Stomach (tissue), 9 donors: ENCODE measurements around the gene KIFC3. TPM values are rescaled to one million over a fixed set of nuclear protein-coding genes. Genes with fewer than 3 reads are reported as not detected.

Experiments
- DNase-seq, 2 donors: peaks; one replicate each; pipeline versions ENCODE4 v3.0.0 to v3.0.0-alpha.2; 2013 to 2019
- H3K27ac ChIP-seq, 5 donors: fragments of 200-600 bp in 4 of 5; sonication (generic) in 4 of 5; one replicate each; pipeline ENCODE4 v1.5.1; 2013 to 2019; ENCODE audit warnings: mild to moderate bottlenecking in 1 of 5, moderate library complexity in 1 of 5
- H3K27me3 ChIP-seq, 3 donors: fragments of 200-600 bp; sonication (generic); one replicate each; pipeline ENCODE4 v1.5.1; 2017 to 2019; ENCODE audit warnings: mixed run types in 1 of 3
- H3K36me3 ChIP-seq, 4 donors: fragments of 200-600 bp; sonication (generic); 1 replicate in 3 of 4; 2 replicates in 1 of 4; pipeline ENCODE4 v1.5.1; 2016 to 2019
- H3K4me1 ChIP-seq, 4 donors: fragments of 200-600 bp; sonication (generic); one replicate each; pipeline ENCODE4 v1.5.1; 2016 to 2019
- H3K4me3 ChIP-seq, 4 donors: fragments of 200-600 bp; sonication (generic) in 3 of 4; one replicate each; pipeline ENCODE4 v1.5.1; 2016 to 2019; ENCODE audit warnings: mild to moderate bottlenecking in 1 of 4
- H3K9me3 ChIP-seq, 4 donors: fragments of 200-600 bp; sonication (generic); one replicate each; pipeline ENCODE4 v1.5.1; 2016 to 2019
- CTCF ChIP-seq, 7 experiments: fragments of 450-650 bp in 4 of 7; fragments of 200-600 bp in 3 of 7; sonication (generic) in 3 of 7; IDR thresholded peaks; one replicate each; pipeline ENCODE4 v1.5.1; 2016 to 2019; ENCODE audit warnings: antibody characterized with exemption in 7 of 7, control low read depth in 2 of 7, mild to moderate bottlenecking in 1 of 7
- EP300 ChIP-seq: sonication (generic); formaldehyde crosslinking; IDR thresholded peaks from one replicate; pipeline ENCODE4 v1.6.1; 2017; ENCODE audit warnings: antibody characterized with exemption
- POLR2A ChIP-seq, 4 donors: fragments of 450-650 bp; IDR thresholded peaks; one replicate each; pipeline ENCODE4 v1.6.1; 2016; ENCODE audit warnings: antibody characterized with exemption in 4 of 4, control low read depth in 2 of 4, mild to moderate bottlenecking in 1 of 4, moderate library complexity in 1 of 4
- POLR2AphosphoS5 ChIP-seq, 3 donors: sonication (generic); formaldehyde crosslinking; IDR thresholded peaks; one replicate each; pipeline ENCODE4 v1.6.1; 2016; ENCODE audit warnings: antibody characterized with exemption in 3 of 3
- WGBS, 5 donors: extraction: QIAGEN DNeasy Blood & Tissue Kit in 3 of 5; methylation state at CpG; one replicate each; pipeline versions ENCODE4 v1.1.5 to v1.1.7; 2013 to 2018; 5-methylcytosine and 5-hydroxymethylcytosine counted together
- intact Hi-C: fragments of 100-400 bp; cut with DNase I; formaldehyde crosslinking; loops from one replicate; pipeline ENCODE4 v1.15.1; 2023; ENCODE audit warnings: low total_unique reads
- polyA plus RNA-seq, 3 donors: library from polyadenylated mRNA; stranded (reverse); fragments of 200-250 nt; gene quantifications; one replicate each; pipeline ENCODE4 v1.2.3, GENCODE V29; 2013
- total RNA-seq, 5 donors: library from RNA; depleted of rRNA; stranded (reverse); fragments of >200 nt; gene quantifications; one replicate each; pipeline versions ENCODE4 v1.1.0 to v1.2.3, GENCODE V29; 2014 to 2016
- donor health status: healthy with polysubstance abuse.
- donor health status: Bipolar disorder and iron deficiency.
- donor health status: healthy.

The KIFC3 gene
- total and polyA plus RNA-seq, 8 donors, result 2.3 to 249 (median 31.1) TPM

- Histone ChIP-seq H3K36me3 (no peaks in the 10 kb centered on the region), H3K4me3 (no peak overlapping the region), H3K27ac (no peak overlapping the region), H3K9me3 (no peaks in the 10 kb centered on the region), H3K4me1 (no peaks in the 10 kb centered on the region), H3K27me3 (peaks cover 0 to 10% (median 0%) of the 10 kb centered on the region in 3 donors)
- WGBS, 5 donors, result 70 to 71% (median 71%) methylated on average over 5 of the region's 5 CpGs
- DNase-seq, result no peak
- TF ChIP-seq POLR2A (IDR thresholded peaks at IDR 0.05) (no peak), CTCF (IDR thresholded peaks at IDR 0.05) (no peak), EP300 (no peak), POLR2AphosphoS5 (IDR thresholded peaks at IDR 0.05) (no peak)
- intact Hi-C loops, result loop anchor here (10.0 kb wide), 1 partner anchor 151 kb away; no protein-coding TSS in a partner anchor
Observed at GRCh38 chr16:57725554-57725953, 76.7 kb downstream of the KIFC3 start.

GRCh38 chr16:57725151-57725550, 77.1 kb downstream of the KIFC3 start:
- no peaks in the 10 kb centered on the region for H3K9me3 ChIP-seq
- H3K27me3 ChIP-seq, result peaks cover 0 to 10% (median 0%) of the 10 kb centered on the region in 3 donors
- no peaks in the 10 kb centered on the region for H3K4me1 ChIP-seq
- DNase-seq, result no peak
- H3K4me3 ChIP-seq, result no peak overlapping the region
- no peak for TF ChIP-seq EP300
- no peak for TF ChIP-seq POLR2A (IDR thresholded peaks at IDR 0.05)
- TF ChIP-seq POLR2AphosphoS5 (IDR thresholded peaks at IDR 0.05), result no peak
- no peak for TF ChIP-seq CTCF (IDR thresholded peaks at IDR 0.05)
- 48 to 57% (median 57%) methylated on average over 5 of the region's 5 CpGs for WGBS, 5 donors
- H3K27ac ChIP-seq, result no peak overlapping the region
- intact Hi-C loops, result loop anchor here (10.0 kb wide), 1 partner anchor 150 kb away; no protein-coding TSS in a partner anchor
- no peaks in the 10 kb centered on the region for H3K36me3 ChIP-seq

- Histone ChIP-seq H3K4me1 (no peaks in the 10 kb centered on the region), H3K27me3 (peaks cover 0 to 10% (median 0%) of the 10 kb centered on the region in 3 donors), H3K27ac (no peak overlapping the region), H3K9me3 (no peaks in the 10 kb centered on the region), H3K36me3 (no peaks in the 10 kb centered on the region), H3K4me3 (no peak overlapping the region)
- no peak for DNase-seq
- no peak for TF ChIP-seq POLR2A (IDR thresholded peaks at IDR 0.05)
- intact Hi-C loops, result loop anchor here (10.0 kb wide), 1 partner anchor 150 kb away; no protein-coding TSS in a partner anchor
- 79 to 91% (median 88%) methylated on average over 15 of the region's 15 CpGs for WGBS, 5 donors
Observed at GRCh38 chr16:57724531-57724930, 77.8 kb downstream of the KIFC3 start.

GRCh38 chr16:57723170-57723569, 79.1 kb downstream of the KIFC3 start:
- Histone ChIP-seq H3K9me3 (no peaks in the 10 kb centered on the region), H3K36me3 (no peaks in the 10 kb centered on the region), H3K27ac (no peak overlapping the region), H3K27me3 (peaks cover 0 to 10% (median 0%) of the 10 kb centered on the region in 3 donors), H3K4me1 (no peaks in the 10 kb centered on the region), H3K4me3 (no peak overlapping the region)
- no peak for TF ChIP-seq CTCF (IDR thresholded peaks at IDR 0.05)
- TF ChIP-seq EP300, result no peak
- TF ChIP-seq POLR2A (IDR thresholded peaks at IDR 0.05), result no peak
- TF ChIP-seq POLR2AphosphoS5 (IDR thresholded peaks at IDR 0.05), result no peak
- DNase-seq, result no peak
- 63 to 79% (median 75%) methylated on average over 7 of the region's 7 CpGs for WGBS, 5 donors
- intact Hi-C loops, result loop anchor here (10.0 kb wide), 1 partner anchor 148 kb away; no protein-coding TSS in a partner anchor

- no peaks in the 10 kb centered on the region for H3K36me3 ChIP-seq
- H3K9me3 ChIP-seq, result no peaks in the 10 kb centered on the region
- H3K27me3 ChIP-seq, result peaks cover 0 to 10% (median 0%) of the 10 kb centered on the region in 3 donors
- 69 to 83% (median 77%) methylated on average over 6 to 11 of the region's 11 CpGs for WGBS, 5 donors
- intact Hi-C loops, result loop anchor here (10.0 kb wide), 1 partner anchor 148 kb away; no protein-coding TSS in a partner anchor
- no peak overlapping the region for H3K4me3 ChIP-seq
- no peak for TF ChIP-seq POLR2A (IDR thresholded peaks at IDR 0.05)
- no peak for TF ChIP-seq POLR2AphosphoS5 (IDR thresholded peaks at IDR 0.05)
- TF ChIP-seq CTCF (IDR thresholded peaks at IDR 0.05), result no peak
- TF ChIP-seq EP300, result no peak
- DNase-seq, result no peak
- H3K27ac ChIP-seq, result no peak overlapping the region
- no peaks in the 10 kb centered on the region for H3K4me1 ChIP-seq
Observed at GRCh38 chr16:57722651-57723050, 79.6 kb downstream of the KIFC3 start.
